Mesendoderm (in vitro differentiated cells): ENCODE results near the gene SGTA.

Experiments
- DNase-seq: peaks from one replicate; pipeline ENCODE4 v3.0.0; 2013
- H2AK5ac ChIP-seq: 2 replicates; pipeline ENCODE4 v1.6.1; 2013; ENCODE audit warnings: low read length, inconsistent platforms
- H2BK120ac ChIP-seq: 2 replicates; pipeline ENCODE4 v1.6.1; 2013; ENCODE audit warnings: low read depth, mild to moderate bottlenecking, low read length, moderate library complexity, mixed read lengths
- H2BK15ac ChIP-seq: replicated peaks from 2 replicates; pipeline ENCODE4 v1.6.1; 2013; ENCODE audit warnings: low read depth, mild to moderate bottlenecking, moderate library complexity
- H2BK5ac ChIP-seq: 2 replicates; pipeline ENCODE4 v1.6.1; 2013; ENCODE audit warnings: low read length, inconsistent platforms
- H3K18ac ChIP-seq: 2 replicates; pipeline ENCODE4 v1.6.1; 2013; ENCODE audit warnings: mild to moderate bottlenecking, low read length, mixed read lengths
- H3K23ac ChIP-seq: one replicate; pipeline ENCODE4 v1.6.1; 2013; ENCODE audit warnings: low read length
- H3K27ac ChIP-seq: 2 replicates; pipeline ENCODE4 v1.5.1; 2013; ENCODE audit warnings: low read depth, mild to moderate bottlenecking, inconsistent platforms, low read length, moderate library complexity
- H3K27me3 ChIP-seq: 2 replicates; pipeline ENCODE4 v1.6.1; 2013; ENCODE audit warnings: low read length, control low read depth, mild to moderate bottlenecking, inconsistent platforms; ENCODE audit not compliant: insufficient read depth, poor library complexity
- H3K36me3 ChIP-seq: 2 replicates; pipeline ENCODE4 v1.6.1; 2013; ENCODE audit warnings: low read length, inconsistent platforms; ENCODE audit not compliant: control insufficient read depth, insufficient read depth
- H3K4ac ChIP-seq: one replicate; pipeline ENCODE4 v1.6.1; 2013; ENCODE audit warnings: low read depth, mild to moderate bottlenecking, low read length, moderate library complexity
- H3K4me1 ChIP-seq: 2 replicates; pipeline ENCODE4 v1.6.1; 2013; ENCODE audit warnings: low read depth, low read length, inconsistent platforms; ENCODE audit not compliant: control insufficient read depth
- H3K4me2 ChIP-seq: 2 replicates; pipeline ENCODE4 v1.6.1; 2013; ENCODE audit warnings: low read length
- H3K4me3 ChIP-seq: 2 replicates; pipeline ENCODE4 v1.5.1; 2013; ENCODE audit warnings: mild to moderate bottlenecking, low read length
- H3K56ac ChIP-seq: one replicate; pipeline ENCODE4 v1.6.1; 2013; ENCODE audit warnings: low read length
- H3K79me1 ChIP-seq: 2 replicates; pipeline ENCODE4 v1.6.1; 2013; ENCODE audit warnings: low read length, inconsistent platforms
- H3K79me2 ChIP-seq: 2 replicates; pipeline ENCODE4 v1.6.1; 2013; ENCODE audit warnings: mild to moderate bottlenecking, low read length; ENCODE audit not compliant: control insufficient read depth, insufficient read depth
- H3K9ac ChIP-seq: 2 replicates; pipeline ENCODE4 v1.6.1; 2013; ENCODE audit warnings: low read length, inconsistent platforms
- H4K5ac ChIP-seq: one replicate; pipeline ENCODE4 v1.6.1; 2013; ENCODE audit warnings: low read length
- H4K8ac ChIP-seq: one replicate; pipeline ENCODE4 v1.6.1; 2013; ENCODE audit warnings: low read depth, mild to moderate bottlenecking, control low read depth, low read length, moderate library complexity
- WGBS: extraction: QIAGEN DNeasy Blood & Tissue Kit; methylation state at CpG from one replicate; pipeline ENCODE4 v1.1.7; 2013; ENCODE audit warnings: low lambda C conversion rate, missing lambda C conversion rate; ENCODE audit not compliant: insufficient coverage; ENCODE audit errors: extremely low coverage; 5-methylcytosine and 5-hydroxymethylcytosine counted together

Gene SGTA

GRCh38 chr19:2734589-2735288 is 48.3 kb downstream of the SGTA start:
- Histone ChIP-seq H3K79me1 (peaks cover 2% of the 10 kb centered on the region), H3K27me3 (no peaks in the 10 kb centered on the region), H2AK5ac (no peak overlapping the region), H2BK15ac (no peak overlapping the region), H3K4me3 (no peak overlapping the region), H3K18ac (no peak overlapping the region), H3K36me3 (peaks cover 2% of the 10 kb centered on the region), H3K56ac (no peak overlapping the region), H3K9ac (no peak overlapping the region), H4K5ac (no peak overlapping the region), H3K4me1 (no peaks in the 10 kb centered on the region), H3K23ac (no peak overlapping the region), H4K8ac (no peak overlapping the region), H3K79me2 (no peaks in the 10 kb centered on the region), H2BK5ac (no peak overlapping the region), H2BK120ac (no peak overlapping the region), H3K27ac (no peak overlapping the region), H3K4me2 (no peak overlapping the region), H3K4ac (no peak overlapping the region)
- DNase-seq, result no peak
- WGBS, result no CpG with 5 or more reads among the region's 26 CpGs

DNA sequence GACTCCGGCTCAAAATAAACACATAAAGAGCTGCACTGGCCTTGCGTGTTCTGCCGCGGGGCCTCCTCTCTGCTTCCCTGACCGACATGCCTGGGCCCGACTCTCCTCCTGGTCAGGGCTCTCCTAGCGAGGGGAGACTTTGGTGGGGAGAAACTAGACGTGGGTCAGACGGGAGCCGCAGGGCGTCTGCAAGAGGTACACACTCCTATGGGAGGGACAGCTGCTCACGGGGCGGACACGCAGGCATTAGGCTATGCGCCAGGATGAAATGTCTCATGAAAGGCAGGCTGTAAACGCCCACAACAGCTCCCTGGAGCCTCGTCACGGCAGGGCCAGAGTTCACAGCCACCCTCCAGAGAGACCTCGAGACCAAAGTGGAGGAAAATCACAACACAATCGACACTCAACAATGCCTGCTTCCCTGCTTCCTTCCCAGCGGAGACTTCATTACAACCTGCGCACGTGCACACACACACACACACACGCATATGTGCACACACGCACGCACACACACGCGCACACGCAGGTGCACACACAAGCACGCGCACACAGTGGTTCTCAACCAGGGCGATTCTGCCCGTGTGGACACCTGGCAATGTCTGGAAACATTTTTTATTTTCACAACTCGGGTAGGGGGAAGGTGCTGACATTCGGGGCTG is 49.0 kb downstream of the SGTA start:
- no peak overlapping the region for H2AK5ac ChIP-seq
- DNase-seq, result no peak
- no peaks in the 10 kb centered on the region for H3K79me2 ChIP-seq
- no peak overlapping the region for H3K9ac ChIP-seq
- no peak overlapping the region for H3K56ac ChIP-seq
- WGBS, result no CpG with 5 or more reads among the region's 35 CpGs
- H4K8ac ChIP-seq, result no peak overlapping the region
- H3K4ac ChIP-seq, result no peak overlapping the region
- no peak overlapping the region for H2BK5ac ChIP-seq
- H3K4me1 ChIP-seq, result no peaks in the 10 kb centered on the region
- no peak overlapping the region for H3K18ac ChIP-seq
- H3K4me3 ChIP-seq, result no peak overlapping the region
- no peak overlapping the region for H3K27ac ChIP-seq
- H3K27me3 ChIP-seq, result no peaks in the 10 kb centered on the region
- H3K4me2 ChIP-seq, result no peak overlapping the region
- H4K5ac ChIP-seq, result no peak overlapping the region
- no peak overlapping the region for H3K23ac ChIP-seq
- peaks cover 2% of the 10 kb centered on the region for H3K79me1 ChIP-seq
- no peak overlapping the region for H2BK15ac ChIP-seq
- no peak overlapping the region for H2BK120ac ChIP-seq
- peaks cover 2% of the 10 kb centered on the region for H3K36me3 ChIP-seq

DNA sequence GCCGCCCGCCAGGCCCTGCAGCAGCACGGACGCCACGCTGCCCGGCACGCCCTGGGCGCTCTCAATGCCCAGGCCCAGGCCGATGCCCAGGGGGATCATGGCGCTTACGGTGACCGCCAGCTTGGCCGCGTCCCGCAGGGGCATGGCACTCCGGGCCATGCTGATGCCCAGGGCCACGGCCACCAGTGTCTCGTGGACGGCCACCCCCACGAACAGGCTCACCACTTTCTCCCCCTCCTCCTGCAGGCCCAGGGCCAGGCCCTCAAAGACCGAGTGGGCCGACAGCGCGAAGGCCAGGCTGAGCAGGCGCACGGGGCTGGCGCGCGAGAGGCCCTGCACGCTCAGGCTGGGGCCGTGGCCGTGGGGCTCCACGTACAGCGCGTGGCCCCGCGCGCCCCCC is 50.2 kb downstream of the SGTA start:
- no peaks in the 10 kb centered on the region for H3K79me2 ChIP-seq
- H3K23ac ChIP-seq, result no peak overlapping the region
- H2BK120ac ChIP-seq, result no peak overlapping the region
- no peak overlapping the region for H3K27ac ChIP-seq
- no peak overlapping the region for H3K4ac ChIP-seq
- no peak overlapping the region for H3K56ac ChIP-seq
- H2BK5ac ChIP-seq, result no peak overlapping the region
- H3K79me1 ChIP-seq, result no peaks in the 10 kb centered on the region
- H2AK5ac ChIP-seq, result no peak overlapping the region
- H3K9ac ChIP-seq, result no peak overlapping the region
- H3K4me1 ChIP-seq, result no peaks in the 10 kb centered on the region
- no peak overlapping the region for H3K18ac ChIP-seq
- DNase-seq, result no peak
- H4K8ac ChIP-seq, result no peak overlapping the region
- WGBS, result no CpG with 5 or more reads among the region's 38 CpGs
- no peak overlapping the region for H3K4me3 ChIP-seq
- peaks cover 2% of the 10 kb centered on the region for H3K36me3 ChIP-seq
- H4K5ac ChIP-seq, result no peak overlapping the region
- no peaks in the 10 kb centered on the region for H3K27me3 ChIP-seq
- no peak overlapping the region for H3K4me2 ChIP-seq
- no peak overlapping the region for H2BK15ac ChIP-seq

- Histone ChIP-seq H4K8ac (no peak overlapping the region), H3K79me1 (no peaks in the 10 kb centered on the region), H3K4me2 (no peak overlapping the region), H3K79me2 (no peaks in the 10 kb centered on the region), H3K27me3 (no peaks in the 10 kb centered on the region), H3K36me3 (peaks cover 2% of the 10 kb centered on the region), H3K4me1 (no peaks in the 10 kb centered on the region), H2AK5ac (no peak overlapping the region), H3K4me3 (no peak overlapping the region), H3K23ac (no peak overlapping the region), H2BK15ac (no peak overlapping the region), H3K27ac (no peak overlapping the region), H4K5ac (no peak overlapping the region), H3K18ac (no peak overlapping the region), H3K4ac (no peak overlapping the region), H3K56ac (no peak overlapping the region), H2BK5ac (no peak overlapping the region), H3K9ac (no peak overlapping the region), H2BK120ac (no peak overlapping the region)
- no peak for DNase-seq
- WGBS, result no CpG with 5 or more reads among the region's 33 CpGs
Observed at GRCh38 chr19:2732157-2732725, 50.8 kb downstream of the SGTA start.

DNA sequence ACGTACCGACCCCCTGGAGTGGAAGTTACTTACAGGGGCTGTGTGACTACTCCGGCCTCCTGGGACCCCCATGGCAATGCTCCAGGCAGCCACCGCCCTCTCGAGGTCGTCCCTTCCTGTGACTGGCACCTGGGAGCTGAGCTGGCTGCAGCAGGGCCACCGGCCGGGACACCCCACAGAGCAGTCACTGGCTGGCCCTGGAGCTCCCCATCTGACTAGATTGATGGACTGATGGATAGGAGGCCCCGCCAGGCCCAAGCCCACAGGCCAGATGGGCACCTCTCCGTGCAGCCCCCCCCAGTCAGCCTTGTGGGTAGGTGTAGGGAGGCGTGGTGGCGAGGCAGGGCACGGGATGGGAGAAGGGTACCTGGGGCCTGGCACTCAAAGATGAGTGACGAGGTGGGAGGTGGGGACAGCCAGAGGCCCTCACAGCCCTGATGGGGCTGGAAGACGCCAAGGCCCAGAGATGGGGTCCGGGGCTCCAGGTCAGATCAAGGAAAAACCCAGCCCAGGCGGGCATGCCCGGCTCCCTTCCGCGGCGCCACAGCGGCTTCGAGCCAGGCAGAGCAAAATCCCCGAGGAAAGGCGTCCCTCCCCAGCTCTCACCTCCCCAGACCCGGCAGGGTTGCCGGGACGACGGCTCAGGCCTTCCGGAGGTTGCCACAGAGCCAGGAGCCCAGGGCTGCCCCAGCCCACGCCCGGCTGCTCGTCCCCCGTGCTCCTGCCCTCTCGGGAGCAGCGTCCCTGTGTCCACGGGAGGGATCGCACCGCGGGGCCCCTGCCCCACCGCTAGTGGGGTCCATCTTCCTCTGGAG is 51.7 kb downstream of the SGTA start:
- no peak overlapping the region for H2AK5ac ChIP-seq
- WGBS, result no CpG with 5 or more reads among the region's 41 CpGs

More for the DNA sequence above, 51.7 kb downstream of the SGTA start:
- H3K79me1 ChIP-seq, result no peaks in the 10 kb centered on the region
- no peaks in the 10 kb centered on the region for H3K27me3 ChIP-seq
- H4K8ac ChIP-seq, result no peak overlapping the region
- no peak overlapping the region for H3K4ac ChIP-seq
- no peak overlapping the region for H4K5ac ChIP-seq
- no peak overlapping the region for H3K4me2 ChIP-seq
- H3K27ac ChIP-seq, result no peak overlapping the region
- H2BK15ac ChIP-seq, result no peak overlapping the region
- H2BK120ac ChIP-seq, result no peak overlapping the region
- no peak overlapping the region for H3K9ac ChIP-seq
- H2BK5ac ChIP-seq, result no peak overlapping the region
- H3K4me3 ChIP-seq, result no peak overlapping the region
- no peaks in the 10 kb centered on the region for H3K4me1 ChIP-seq
- H3K18ac ChIP-seq, result no peak overlapping the region
- H3K23ac ChIP-seq, result no peak overlapping the region
- no peak for DNase-seq
- H3K79me2 ChIP-seq, result no peaks in the 10 kb centered on the region
- no peaks in the 10 kb centered on the region for H3K36me3 ChIP-seq
- H3K56ac ChIP-seq, result no peak overlapping the region
